GM23338 (cell line): ENCODE measurements around the gene MAOA. TPM values are rescaled to one million over a fixed set of nuclear protein-coding genes. Genes with fewer than 3 reads are reported as not detected.

Source experiments
- ATAC-seq: fragments of 200-7000 bp; cut with Tn5 transposase; 3 replicates; pipeline ENCODE4 v1.9.1; 2020
- DNase-seq: peaks from one replicate; pipeline ENCODE4 v3.0.0-alpha.2; 2015; ENCODE audit warnings: low spot score
- H2AFZ ChIP-seq: fragments of 200-600 bp; sonication (generic); 2 replicates; pipeline ENCODE4 v1.8.0; 2016; ENCODE audit warnings: antibody characterized with exemption, mild to moderate bottlenecking, moderate library complexity
- H3F3A ChIP-seq: fragments of 200-600 bp; sonication (generic); replicated peaks from 2 replicates; pipeline ENCODE4 v1.8.0; 2017; ENCODE audit warnings: antibody characterized with exemption, mixed run types, low read depth
- H3K27ac ChIP-seq: fragments of 200-600 bp; sonication (generic); 2 replicates; pipeline ENCODE4 v1.6.1; 2016; ENCODE audit warnings: low read depth
- H3K27me3 ChIP-seq: fragments of 200-600 bp; sonication (generic); 2 replicates; pipeline ENCODE4 v1.8.0; 2016; ENCODE audit warnings: mild to moderate bottlenecking, mixed run types, moderate library complexity; ENCODE audit not compliant: insufficient read depth
- H3K36me3 ChIP-seq: fragments of 200-600 bp; sonication (generic); 2 replicates; pipeline ENCODE4 v1.8.0; 2016; ENCODE audit warnings: mild to moderate bottlenecking; ENCODE audit not compliant: insufficient read depth
- H3K4me1 ChIP-seq: fragments of 200-600 bp; sonication (generic); 2 replicates; pipeline ENCODE4 v1.8.0; 2016; ENCODE audit warnings: mild to moderate bottlenecking, moderate library complexity; ENCODE audit not compliant: insufficient read depth
- H3K4me2 ChIP-seq: fragments of 200-600 bp; sonication (generic); 2 replicates; pipeline ENCODE4 v1.7.1; 2017; ENCODE audit warnings: mixed run types
- H3K4me3 ChIP-seq: fragments of 200-600 bp; sonication (generic); 2 replicates; pipeline ENCODE4 v1.6.1; 2016; ENCODE audit warnings: mixed run types
- H3K79me2 ChIP-seq: fragments of 200-600 bp; sonication (generic); replicated peaks from 2 replicates; pipeline ENCODE4 v1.8.0; 2017; ENCODE audit warnings: mild to moderate bottlenecking; ENCODE audit not compliant: insufficient read depth
- H3K9me2 ChIP-seq: fragments of 200-600 bp; sonication (generic); 2 replicates; pipeline ENCODE4 v1.8.0; 2017; ENCODE audit not compliant: insufficient read depth
- H4K20me1 ChIP-seq: fragments of 200-600 bp; sonication (generic); replicated peaks from 2 replicates; pipeline ENCODE4 v1.8.0; 2017; ENCODE audit warnings: mild to moderate bottlenecking; ENCODE audit not compliant: insufficient read depth
- H3K27ac Mint-ChIP-seq: 2 replicates; pipeline ENCODE4 v1.8.0; 2020; ENCODE audit warnings: inconsistent platforms, mild to moderate bottlenecking, moderate library complexity, mixed read lengths
- H3K27me3 Mint-ChIP-seq: 3 replicates; pipeline ENCODE4 v1.8.0; 2022; ENCODE audit warnings: low read depth, mild to moderate bottlenecking, moderate library complexity, mixed read lengths, inconsistent platforms; ENCODE audit not compliant: insufficient read depth, poor library complexity
- H3K36me3 Mint-ChIP-seq: 3 replicates; pipeline ENCODE4 v1.8.0; 2021; ENCODE audit warnings: low read depth, mild to moderate bottlenecking, inconsistent platforms, moderate library complexity, mixed read lengths
- H3K4me1 Mint-ChIP-seq: 3 replicates; pipeline ENCODE4 v1.8.0; 2020; ENCODE audit warnings: mild to moderate bottlenecking, inconsistent platforms, mixed read lengths
- H3K4me3 Mint-ChIP-seq: 3 replicates; pipeline ENCODE4 v1.8.0; 2021; ENCODE audit warnings: moderate library complexity, mild to moderate bottlenecking, inconsistent platforms, mixed read lengths
- H3K9me3 Mint-ChIP-seq: 3 replicates; pipeline ENCODE4 v1.8.0; 2020; ENCODE audit warnings: moderate library complexity, mild to moderate bottlenecking, inconsistent platforms, mixed read lengths
- CREB1 ChIP-seq: fragments of 250-450 bp; sonication (Bioruptor Pico); IDR thresholded peaks from 2 replicates; pipeline ENCODE4 v1.5.0; 2020; ENCODE audit warnings: low read depth, mild to moderate bottlenecking, moderate library complexity
- EZH2 ChIP-seq: fragments of 200-600 bp; sonication (generic); IDR thresholded peaks from one replicate; pipeline ENCODE4 v1.8.0; 2017; ENCODE audit warnings: antibody characterized with exemption, mild to moderate bottlenecking, low read depth; ENCODE audit not compliant: unreplicated experiment
- EZH2phosphoT487 ChIP-seq: fragments of 200-600 bp; sonication (generic); IDR thresholded peaks from one replicate; pipeline ENCODE4 v1.8.1; 2018; ENCODE audit warnings: antibody characterized with exemption; ENCODE audit not compliant: unreplicated experiment
- JUNB ChIP-seq: IDR thresholded peaks from one replicate; pipeline ENCODE4 v1.6.1; 2016; ENCODE audit warnings: antibody characterized with exemption; ENCODE audit not compliant: unreplicated experiment
- NANOG ChIP-seq: IDR thresholded peaks from 2 replicates; pipeline ENCODE4 v1.6.1; 2016; ENCODE audit warnings: antibody characterized with exemption, borderline replicate concordance
- POLR2AphosphoS5 ChIP-seq: IDR thresholded peaks from 2 replicates; pipeline ENCODE4 v1.6.1; 2016; ENCODE audit warnings: antibody characterized with exemption, low read depth
- STAT1 ChIP-seq: IDR thresholded peaks from one replicate; pipeline ENCODE4 v1.6.1; 2016; ENCODE audit warnings: antibody characterized with exemption; ENCODE audit not compliant: unreplicated experiment
- ZNF114 ChIP-seq: fragments of 250-450 bp; sonication (Bioruptor Pico); IDR thresholded peaks from 2 replicates; pipeline ENCODE4 v1.5.0; 2020; ENCODE audit warnings: mild to moderate bottlenecking, moderate library complexity
- ZNF331 ChIP-seq: fragments of 250-450 bp; sonication (Bioruptor Pico); IDR thresholded peaks from 2 replicates; pipeline ENCODE4 v1.5.0; 2020; ENCODE audit warnings: low read depth, mild to moderate bottlenecking, moderate library complexity
- polyA plus RNA-seq: library from polyadenylated mRNA; unstranded; fragments of >200 nt; fragmentation: Nextera tagmentation; extraction: Ambion mirVana; gene quantifications from 2 replicates; pipeline ENCODE4 v1.2.1, GENCODE V29; 2016
- total RNA-seq: library from RNA; depleted of rRNA; stranded (reverse); fragments of >200 nt; shearing (Covaris generic); gene quantifications from 2 replicates; pipeline ENCODE4 v1.2.3, GENCODE V29; 2014
- TF ChIP-seq, protein P1 (sequence below), 2 experiments: fragments of 200-600 bp in 1 of 2; sonication (generic) in 1 of 2; conservative IDR thresholded peaks; 2 replicates each; pipeline versions ENCODE4 v1.5.1 to v1.6.1; 2016 to 2017; ENCODE audit warnings: antibody characterized with exemption in 2 of 2, low read depth in 2 of 2, mild to moderate bottlenecking in 2 of 2, moderate library complexity in 1 of 2
- TF ChIP-seq, protein P2 (sequence below): fragments of 250-450 bp; sonication (Bioruptor Pico); IDR thresholded peaks from 2 replicates; pipeline ENCODE4 v1.5.0; 2020; ENCODE audit warnings: mild to moderate bottlenecking, moderate library complexity
- TF ChIP-seq, protein P3 (sequence below): IDR thresholded peaks from one replicate; pipeline ENCODE4 v1.6.1; 2018; ENCODE audit warnings: antibody characterized with exemption; ENCODE audit not compliant: unreplicated experiment

The MAOA gene
- total and polyA plus RNA-seq, 2 experiments from 2014 or later: 3.2 to 5.2 TPM

DNA sequence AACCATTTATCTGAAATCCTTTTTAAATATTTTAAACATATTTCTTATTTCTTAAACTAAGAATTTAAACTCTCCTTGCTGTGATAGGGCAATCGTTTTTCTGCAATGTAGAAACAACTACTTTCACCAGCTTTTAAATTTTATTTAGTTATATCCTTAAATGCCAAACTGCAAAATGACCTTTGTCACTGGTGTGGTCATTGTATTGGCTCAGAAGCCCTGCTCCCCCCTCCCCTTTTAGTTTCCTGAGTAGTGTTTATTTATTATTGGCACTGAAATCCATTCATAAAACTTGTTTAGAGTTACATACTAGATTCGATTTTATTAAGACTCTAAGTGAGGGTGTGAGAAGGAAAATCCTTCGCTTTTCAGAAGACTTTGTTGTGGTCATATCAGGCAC lies 23.0 kb downstream of the MAOA start (continued):
- TF ChIP-seq, protein P1, sequence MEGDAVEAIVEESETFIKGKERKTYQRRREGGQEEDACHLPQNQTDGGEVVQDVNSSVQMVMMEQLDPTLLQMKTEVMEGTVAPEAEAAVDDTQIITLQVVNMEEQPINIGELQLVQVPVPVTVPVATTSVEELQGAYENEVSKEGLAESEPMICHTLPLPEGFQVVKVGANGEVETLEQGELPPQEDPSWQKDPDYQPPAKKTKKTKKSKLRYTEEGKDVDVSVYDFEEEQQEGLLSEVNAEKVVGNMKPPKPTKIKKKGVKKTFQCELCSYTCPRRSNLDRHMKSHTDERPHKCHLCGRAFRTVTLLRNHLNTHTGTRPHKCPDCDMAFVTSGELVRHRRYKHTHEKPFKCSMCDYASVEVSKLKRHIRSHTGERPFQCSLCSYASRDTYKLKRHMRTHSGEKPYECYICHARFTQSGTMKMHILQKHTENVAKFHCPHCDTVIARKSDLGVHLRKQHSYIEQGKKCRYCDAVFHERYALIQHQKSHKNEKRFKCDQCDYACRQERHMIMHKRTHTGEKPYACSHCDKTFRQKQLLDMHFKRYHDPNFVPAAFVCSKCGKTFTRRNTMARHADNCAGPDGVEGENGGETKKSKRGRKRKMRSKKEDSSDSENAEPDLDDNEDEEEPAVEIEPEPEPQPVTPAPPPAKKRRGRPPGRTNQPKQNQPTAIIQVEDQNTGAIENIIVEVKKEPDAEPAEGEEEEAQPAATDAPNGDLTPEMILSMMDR (conservative IDR thresholded peaks at IDR 0.05; ENCODE audit: low read depth in 2 of 2): no peak
- TF ChIP-seq STAT1: no peak

DNA sequence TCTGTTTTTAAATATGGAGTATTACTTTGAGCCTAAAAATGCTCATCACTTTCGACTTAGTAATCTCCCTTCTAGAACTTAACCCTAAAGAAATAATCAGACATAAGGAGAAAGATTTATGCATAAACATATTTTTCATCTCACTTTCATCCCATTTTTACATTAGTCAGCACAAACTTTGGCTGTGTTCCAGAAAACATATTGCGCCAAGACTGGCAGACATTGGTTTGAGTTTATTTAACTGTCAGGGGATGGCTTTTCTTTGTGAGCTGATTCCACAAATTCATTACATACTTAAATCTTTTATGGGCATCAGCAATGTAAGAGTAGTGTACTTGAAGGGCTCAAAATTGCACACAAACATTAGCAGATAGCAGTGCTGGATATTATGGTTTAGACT lies 23.7 kb downstream of the MAOA start:
- no peaks in the 10 kb centered on the region for H3K4me1 Mint-ChIP-seq
- Histone ChIP-seq H2AFZ (no peak overlapping the region), H4K20me1 (no peaks in the 10 kb centered on the region), H3K9me2 (no peaks in the 10 kb centered on the region), H3K27ac (no peak overlapping the region), H3F3A (no peaks in the 10 kb centered on the region), H3K4me2 (no peak overlapping the region), H3K36me3 (no peaks in the 10 kb centered on the region), H3K79me2 (no peaks in the 10 kb centered on the region), H3K4me1 (no peaks in the 10 kb centered on the region), H3K4me3 (no peak overlapping the region), H3K27me3 (no peaks in the 10 kb centered on the region)
- no peak overlapping the region for H3K27ac Mint-ChIP-seq
- peaks cover 10% of the 10 kb centered on the region for H3K36me3 Mint-ChIP-seq
- DNase-seq (no peak), ATAC-seq (no peak)
- H3K9me3 Mint-ChIP-seq: peaks cover 17% of the 10 kb centered on the region; the same call in 2 of the 3 replicates
- no peaks in the 10 kb centered on the region for H3K27me3 Mint-ChIP-seq
- no peak overlapping the region for H3K4me3 Mint-ChIP-seq
- no peak for TF ChIP-seq EZH2phosphoT487
- TF ChIP-seq, protein P2, sequence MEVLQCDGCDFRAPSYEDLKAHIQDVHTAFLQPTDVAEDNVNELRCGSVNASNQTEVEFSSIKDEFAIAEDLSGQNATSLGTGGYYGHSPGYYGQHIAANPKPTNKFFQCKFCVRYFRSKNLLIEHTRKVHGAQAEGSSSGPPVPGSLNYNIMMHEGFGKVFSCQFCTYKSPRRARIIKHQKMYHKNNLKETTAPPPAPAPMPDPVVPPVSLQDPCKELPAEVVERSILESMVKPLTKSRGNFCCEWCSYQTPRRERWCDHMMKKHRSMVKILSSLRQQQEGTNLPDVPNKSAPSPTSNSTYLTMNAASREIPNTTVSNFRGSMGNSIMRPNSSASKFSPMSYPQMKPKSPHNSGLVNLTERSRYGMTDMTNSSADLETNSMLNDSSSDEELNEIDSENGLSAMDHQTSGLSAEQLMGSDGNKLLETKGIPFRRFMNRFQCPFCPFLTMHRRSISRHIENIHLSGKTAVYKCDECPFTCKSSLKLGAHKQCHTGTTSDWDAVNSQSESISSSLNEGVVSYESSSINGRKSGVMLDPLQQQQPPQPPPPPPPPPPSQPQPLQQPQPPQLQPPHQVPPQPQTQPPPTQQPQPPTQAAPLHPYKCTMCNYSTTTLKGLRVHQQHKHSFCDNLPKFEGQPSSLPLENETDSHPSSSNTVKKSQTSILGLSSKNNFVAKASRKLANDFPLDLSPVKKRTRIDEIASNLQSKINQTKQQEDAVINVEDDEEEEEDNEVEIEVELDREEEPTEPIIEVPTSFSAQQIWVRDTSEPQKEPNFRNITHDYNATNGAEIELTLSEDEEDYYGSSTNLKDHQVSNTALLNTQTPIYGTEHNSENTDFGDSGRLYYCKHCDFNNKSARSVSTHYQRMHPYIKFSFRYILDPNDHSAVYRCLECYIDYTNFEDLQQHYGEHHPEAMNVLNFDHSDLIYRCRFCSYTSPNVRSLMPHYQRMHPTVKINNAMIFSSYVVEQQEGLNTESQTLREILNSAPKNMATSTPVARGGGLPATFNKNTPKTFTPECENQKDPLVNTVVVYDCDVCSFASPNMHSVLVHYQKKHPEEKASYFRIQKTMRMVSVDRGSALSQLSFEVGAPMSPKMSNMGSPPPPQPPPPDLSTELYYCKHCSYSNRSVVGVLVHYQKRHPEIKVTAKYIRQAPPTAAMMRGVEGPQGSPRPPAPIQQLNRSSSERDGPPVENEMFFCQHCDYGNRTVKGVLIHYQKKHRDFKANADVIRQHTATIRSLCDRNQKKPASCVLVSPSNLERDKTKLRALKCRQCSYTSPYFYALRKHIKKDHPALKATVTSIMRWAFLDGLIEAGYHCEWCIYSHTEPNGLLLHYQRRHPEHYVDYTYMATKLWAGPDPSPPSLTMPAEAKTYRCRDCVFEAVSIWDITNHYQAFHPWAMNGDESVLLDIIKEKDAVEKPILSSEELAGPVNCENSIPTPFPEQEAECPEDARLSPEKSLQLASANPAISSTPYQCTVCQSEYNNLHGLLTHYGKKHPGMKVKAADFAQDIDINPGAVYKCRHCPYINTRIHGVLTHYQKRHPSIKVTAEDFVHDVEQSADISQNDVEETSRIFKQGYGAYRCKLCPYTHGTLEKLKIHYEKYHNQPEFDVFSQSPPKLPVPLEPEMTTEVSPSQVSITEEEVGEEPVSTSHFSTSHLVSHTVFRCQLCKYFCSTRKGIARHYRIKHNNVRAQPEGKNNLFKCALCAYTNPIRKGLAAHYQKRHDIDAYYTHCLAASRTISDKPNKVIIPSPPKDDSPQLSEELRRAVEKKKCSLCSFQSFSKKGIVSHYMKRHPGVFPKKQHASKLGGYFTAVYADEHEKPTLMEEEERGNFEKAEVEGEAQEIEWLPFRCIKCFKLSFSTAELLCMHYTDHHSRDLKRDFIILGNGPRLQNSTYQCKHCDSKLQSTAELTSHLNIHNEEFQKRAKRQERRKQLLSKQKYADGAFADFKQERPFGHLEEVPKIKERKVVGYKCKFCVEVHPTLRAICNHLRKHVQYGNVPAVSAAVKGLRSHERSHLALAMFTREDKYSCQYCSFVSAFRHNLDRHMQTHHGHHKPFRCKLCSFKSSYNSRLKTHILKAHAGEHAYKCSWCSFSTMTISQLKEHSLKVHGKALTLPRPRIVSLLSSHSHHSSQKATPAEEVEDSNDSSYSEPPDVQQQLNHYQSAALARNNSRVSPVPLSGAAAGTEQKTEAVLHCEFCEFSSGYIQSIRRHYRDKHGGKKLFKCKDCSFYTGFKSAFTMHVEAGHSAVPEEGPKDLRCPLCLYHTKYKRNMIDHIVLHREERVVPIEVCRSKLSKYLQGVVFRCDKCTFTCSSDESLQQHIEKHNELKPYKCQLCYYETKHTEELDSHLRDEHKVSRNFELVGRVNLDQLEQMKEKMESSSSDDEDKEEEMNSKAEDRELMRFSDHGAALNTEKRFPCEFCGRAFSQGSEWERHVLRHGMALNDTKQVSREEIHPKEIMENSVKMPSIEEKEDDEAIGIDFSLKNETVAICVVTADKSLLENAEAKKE (CRISPR knock-in tag): no peak
- no peak for TF ChIP-seq CREB1 (CRISPR knock-in tag)
- TF ChIP-seq POLR2AphosphoS5: no peak
- TF ChIP-seq JUNB: no peak
- TF ChIP-seq NANOG: no peak
- no peak for TF ChIP-seq STAT1
- TF ChIP-seq EZH2: no peak
- no peak for TF ChIP-seq ZNF331 (CRISPR knock-in tag)
- TF ChIP-seq, protein P3, sequence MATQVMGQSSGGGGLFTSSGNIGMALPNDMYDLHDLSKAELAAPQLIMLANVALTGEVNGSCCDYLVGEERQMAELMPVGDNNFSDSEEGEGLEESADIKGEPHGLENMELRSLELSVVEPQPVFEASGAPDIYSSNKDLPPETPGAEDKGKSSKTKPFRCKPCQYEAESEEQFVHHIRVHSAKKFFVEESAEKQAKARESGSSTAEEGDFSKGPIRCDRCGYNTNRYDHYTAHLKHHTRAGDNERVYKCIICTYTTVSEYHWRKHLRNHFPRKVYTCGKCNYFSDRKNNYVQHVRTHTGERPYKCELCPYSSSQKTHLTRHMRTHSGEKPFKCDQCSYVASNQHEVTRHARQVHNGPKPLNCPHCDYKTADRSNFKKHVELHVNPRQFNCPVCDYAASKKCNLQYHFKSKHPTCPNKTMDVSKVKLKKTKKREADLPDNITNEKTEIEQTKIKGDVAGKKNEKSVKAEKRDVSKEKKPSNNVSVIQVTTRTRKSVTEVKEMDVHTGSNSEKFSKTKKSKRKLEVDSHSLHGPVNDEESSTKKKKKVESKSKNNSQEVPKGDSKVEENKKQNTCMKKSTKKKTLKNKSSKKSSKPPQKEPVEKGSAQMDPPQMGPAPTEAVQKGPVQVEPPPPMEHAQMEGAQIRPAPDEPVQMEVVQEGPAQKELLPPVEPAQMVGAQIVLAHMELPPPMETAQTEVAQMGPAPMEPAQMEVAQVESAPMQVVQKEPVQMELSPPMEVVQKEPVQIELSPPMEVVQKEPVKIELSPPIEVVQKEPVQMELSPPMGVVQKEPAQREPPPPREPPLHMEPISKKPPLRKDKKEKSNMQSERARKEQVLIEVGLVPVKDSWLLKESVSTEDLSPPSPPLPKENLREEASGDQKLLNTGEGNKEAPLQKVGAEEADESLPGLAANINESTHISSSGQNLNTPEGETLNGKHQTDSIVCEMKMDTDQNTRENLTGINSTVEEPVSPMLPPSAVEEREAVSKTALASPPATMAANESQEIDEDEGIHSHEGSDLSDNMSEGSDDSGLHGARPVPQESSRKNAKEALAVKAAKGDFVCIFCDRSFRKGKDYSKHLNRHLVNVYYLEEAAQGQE: no peak
- TF ChIP-seq ZNF114 (CRISPR knock-in tag): no peak
- TF ChIP-seq, protein P1 (conservative IDR thresholded peaks at IDR 0.05; ENCODE audit: low read depth in 2 of 2): no peak
